Tibial nerve (tissue), 3 donors: ENCODE results near the gene SCAF11.

Experiments used
- POLR2A ChIP-seq, 2 donors: fragments of 450-650 bp; IDR thresholded peaks; one replicate each; pipeline ENCODE4 v1.6.1; 2017; ENCODE audit warnings: antibody characterized with exemption in 2 of 2, mild to moderate bottlenecking in 2 of 2, moderate library complexity in 2 of 2
- TF ChIP-seq, protein P1 (sequence below), 5 experiments: fragments of 200-600 bp in 3 of 5; fragments of 450-650 bp in 2 of 5; sonication (generic) in 3 of 5; IDR thresholded peaks; one replicate each; pipeline ENCODE4 v1.5.1; 2016 to 2019; ENCODE audit warnings: antibody characterized with exemption in 5 of 5, mild to moderate bottlenecking in 3 of 5, moderate library complexity in 2 of 5

DNA sequence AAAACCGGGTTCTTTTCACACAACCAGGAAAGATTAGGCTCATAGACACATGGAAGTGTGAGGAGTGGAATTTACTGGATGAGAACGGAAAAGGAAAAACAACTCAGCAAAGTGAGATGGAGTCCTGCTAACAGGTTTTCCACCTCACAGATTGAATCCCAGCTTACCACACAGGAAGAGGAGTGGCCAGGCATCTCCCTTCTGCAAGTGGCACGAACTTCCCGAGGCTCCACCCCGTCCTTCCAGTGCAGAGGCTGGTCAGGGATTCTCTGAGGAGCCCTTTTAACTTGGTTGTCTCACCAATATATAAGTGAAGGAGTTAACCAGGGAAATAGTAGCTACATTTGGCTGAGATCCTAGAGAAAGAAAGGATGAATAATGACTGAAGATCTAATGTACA lies 102.8 kb downstream of the SCAF11 start:
- TF ChIP-seq, protein P1, sequence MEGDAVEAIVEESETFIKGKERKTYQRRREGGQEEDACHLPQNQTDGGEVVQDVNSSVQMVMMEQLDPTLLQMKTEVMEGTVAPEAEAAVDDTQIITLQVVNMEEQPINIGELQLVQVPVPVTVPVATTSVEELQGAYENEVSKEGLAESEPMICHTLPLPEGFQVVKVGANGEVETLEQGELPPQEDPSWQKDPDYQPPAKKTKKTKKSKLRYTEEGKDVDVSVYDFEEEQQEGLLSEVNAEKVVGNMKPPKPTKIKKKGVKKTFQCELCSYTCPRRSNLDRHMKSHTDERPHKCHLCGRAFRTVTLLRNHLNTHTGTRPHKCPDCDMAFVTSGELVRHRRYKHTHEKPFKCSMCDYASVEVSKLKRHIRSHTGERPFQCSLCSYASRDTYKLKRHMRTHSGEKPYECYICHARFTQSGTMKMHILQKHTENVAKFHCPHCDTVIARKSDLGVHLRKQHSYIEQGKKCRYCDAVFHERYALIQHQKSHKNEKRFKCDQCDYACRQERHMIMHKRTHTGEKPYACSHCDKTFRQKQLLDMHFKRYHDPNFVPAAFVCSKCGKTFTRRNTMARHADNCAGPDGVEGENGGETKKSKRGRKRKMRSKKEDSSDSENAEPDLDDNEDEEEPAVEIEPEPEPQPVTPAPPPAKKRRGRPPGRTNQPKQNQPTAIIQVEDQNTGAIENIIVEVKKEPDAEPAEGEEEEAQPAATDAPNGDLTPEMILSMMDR (IDR thresholded peaks at IDR 0.05): no peak
- TF ChIP-seq POLR2A (IDR thresholded peaks at IDR 0.05): no peak
